Activated CD8-positive, alpha-beta T cell treated with anti-CD3 and anti-CD28 coated beads, Interleukin-2, amount 10 ng/mL, durations not matched to agents 7 days and 5 days (primary cell): Measurements from ENCODE around the gene FAM168B. TPM values are rescaled to one million over a fixed set of nuclear protein-coding genes. Genes with fewer than 3 reads are reported as not detected.

ENCODE experiments used
- ATAC-seq: fragments of 150-1000 bp; cut with Tn5 transposase; one replicate; pipeline ENCODE4 v1.10.0; 2021; ENCODE audit warnings: moderate library complexity
- CTCF ChIA-PET: fragments of 350-600 bp; sonication (Branson Sonifier 250); formaldehyde crosslinking; loops from one replicate; lab custom pipeline; 2021; ENCODE audit warnings: antibody characterized with exemption; lab: Charles Lee
- POLR2A ChIA-PET: fragments of 350-600 bp; sonication (Branson Sonifier 250); formaldehyde crosslinking; loops from one replicate; lab custom pipeline; 2021; ENCODE audit warnings: antibody characterized with exemption; lab: Charles Lee
- DNase-seq: peaks from one replicate; pipeline ENCODE4 v3.0.0-alpha.2; 2020
- H3K27ac Mint-ChIP-seq: one replicate; pipeline ENCODE4 v1.8.0; 2021; ENCODE audit warnings: mild to moderate bottlenecking, mixed read lengths
- H3K27me3 Mint-ChIP-seq: one replicate; pipeline ENCODE4 v1.8.0; 2021; ENCODE audit warnings: low read depth, mixed read lengths
- H3K36me3 Mint-ChIP-seq: one replicate; pipeline ENCODE4 v1.8.0; 2021; ENCODE audit warnings: low read depth, mixed read lengths
- H3K4me1 Mint-ChIP-seq: one replicate; pipeline ENCODE4 v1.8.0; 2021; ENCODE audit warnings: low read depth, mixed read lengths
- H3K4me3 Mint-ChIP-seq: one replicate; pipeline ENCODE4 v1.8.0; 2021; ENCODE audit warnings: mild to moderate bottlenecking, mixed read lengths
- H3K9me3 Mint-ChIP-seq: one replicate; pipeline ENCODE4 v1.8.0; 2022; ENCODE audit warnings: mixed read lengths; ENCODE audit not compliant: insufficient read depth
- total RNA-seq, 2 experiments: library from RNA; stranded (reverse); gene quantifications; one replicate each; pipeline ENCODE4 v1.2.3, GENCODE V29; 2021

FAM168B gene
- 10 to 100 TPM; 50.8 to 51.8 TPM for total RNA-seq

- ChIA-PET POLR2A (interaction anchor here (0.7 to 3.8 kb wide), 15 partner anchors 10 to 82 kb away, joined by 3 to 70 read pairs (median 5); partner anchors contain the start of gene PLEKHB2), CTCF (interaction anchor here (1.3 to 2.5 kb wide), 5 partner anchors 10 to 400 kb away, joined by 4 to 15 read pairs (median 4); partner anchors contain the start of gene PLEKHB2)
Measured at GRCh38 chr2:131093006-131093695, at the start of gene FAM168B. FAM168B (minus strand) TSS chr2:131093460; CDS start chr2:131082646, 10,814 bp downstream.

GRCh38 chr2:131142849-131143248 is 49.6 kb upstream of the FAM168B start:
- CTCF ChIA-PET = no interaction called here
- no peaks in the 10 kb centered on the region for H3K27me3 Mint-ChIP-seq
- H3K4me1 Mint-ChIP-seq = peaks cover 4% of the 10 kb centered on the region
- H3K4me3 Mint-ChIP-seq = no peak overlapping the region
- no peaks in the 10 kb centered on the region for H3K9me3 Mint-ChIP-seq
- POLR2A ChIA-PET = interaction anchor here (0.7 kb wide), 1 partner anchor 13 kb away, joined by 3 read pairs; no protein-coding TSS in a partner anchor
- ATAC-seq = no peak
- H3K36me3 Mint-ChIP-seq = peaks cover 33% of the 10 kb centered on the region
- H3K27ac Mint-ChIP-seq = no peak overlapping the region
- DNase-seq = no peak

More at GRCh38 chr2:131093006-131093695, at the start of gene FAM168B:
- H3K36me3 Mint-ChIP-seq = peaks cover 18% of the 10 kb centered on the region
- H3K4me1 Mint-ChIP-seq = peaks cover 17% of the 10 kb centered on the region
- peak within 1 kb of the TSS; percentile 90 for H3K4me3 Mint-ChIP-seq
- DNase-seq (peak; percentile 89), ATAC-seq (peak; percentile 85)
- H3K27ac Mint-ChIP-seq = peak within 1 kb of the TSS; percentile 96
- H3K27me3 Mint-ChIP-seq = no peaks in the 10 kb centered on the region
- H3K9me3 Mint-ChIP-seq = no peaks in the 10 kb centered on the region

GRCh38 chr2:131140581-131140980 is 47.3 kb upstream of the FAM168B start:
- Mint-ChIP-seq H3K4me3 (no peak overlapping the region), H3K27me3 (no peaks in the 10 kb centered on the region), H3K36me3 (peaks cover 35% of the 10 kb centered on the region), H3K9me3 (no peaks in the 10 kb centered on the region), H3K27ac (no peak overlapping the region), H3K4me1 (peaks cover 4% of the 10 kb centered on the region)
- ChIA-PET CTCF (no interaction called here), POLR2A (no interaction called here)
- DNase-seq (no peak), ATAC-seq (no peak)

- Mint-ChIP-seq H3K9me3 (no peaks in the 10 kb centered on the region), H3K27me3 (no peaks in the 10 kb centered on the region), H3K4me3 (no peak overlapping the region), H3K4me1 (peaks cover 3% of the 10 kb centered on the region), H3K36me3 (peaks cover 46% of the 10 kb centered on the region), H3K27ac (no peak overlapping the region)
- DNase-seq = no peak
- POLR2A ChIA-PET = no interaction called here
- CTCF ChIA-PET = no interaction called here
- no peak for ATAC-seq
Measured at GRCh38 chr2:131132729-131133128, 39.5 kb upstream of the FAM168B start.

- H3K9me3 Mint-ChIP-seq = no peaks in the 10 kb centered on the region
- no peak overlapping the region for H3K27ac Mint-ChIP-seq
- ChIA-PET POLR2A (no interaction called here), CTCF (no interaction called here)
- peaks cover 58% of the 10 kb centered on the region for H3K36me3 Mint-ChIP-seq
- DNase-seq (no peak), ATAC-seq (no peak)
- H3K27me3 Mint-ChIP-seq = no peaks in the 10 kb centered on the region
- H3K4me3 Mint-ChIP-seq = no peak overlapping the region
- H3K4me1 Mint-ChIP-seq = peaks cover 3% of the 10 kb centered on the region
Measured at GRCh38 chr2:131130298-131130596, 37.0 kb upstream of the FAM168B start.

GRCh38 chr2:131127981-131128380 is 34.7 kb upstream of the FAM168B start:
- Mint-ChIP-seq H3K27me3 (no peaks in the 10 kb centered on the region), H3K27ac (peak overlapping the region; percentile 31), H3K4me1 (peaks cover 3% of the 10 kb centered on the region), H3K36me3 (peaks cover 56% of the 10 kb centered on the region), H3K9me3 (no peaks in the 10 kb centered on the region), H3K4me3 (no peak overlapping the region)
- ChIA-PET CTCF (no interaction called here), POLR2A (no interaction called here)
- DNase-seq (no peak), ATAC-seq (no peak)

- no peak overlapping the region for H3K4me3 Mint-ChIP-seq
- peaks cover 63% of the 10 kb centered on the region for H3K36me3 Mint-ChIP-seq
- no peak overlapping the region for H3K27ac Mint-ChIP-seq
- DNase-seq = no peak
- ATAC-seq = no peak
- POLR2A ChIA-PET = no interaction called here
- CTCF ChIA-PET = no interaction called here
- no peaks in the 10 kb centered on the region for H3K9me3 Mint-ChIP-seq
- H3K27me3 Mint-ChIP-seq = no peaks in the 10 kb centered on the region
- H3K4me1 Mint-ChIP-seq = no peaks in the 10 kb centered on the region
Measured at GRCh38 chr2:131127076-131127475, 33.8 kb upstream of the FAM168B start.

GRCh38 chr2:131126436-131126835 is 33.2 kb upstream of the FAM168B start:
- Mint-ChIP-seq H3K9me3 (no peaks in the 10 kb centered on the region), H3K27me3 (no peaks in the 10 kb centered on the region), H3K36me3 (peaks cover 65% of the 10 kb centered on the region), H3K27ac (no peak overlapping the region), H3K4me1 (no peaks in the 10 kb centered on the region), H3K4me3 (no peak overlapping the region)
- ChIA-PET CTCF (no interaction called here), POLR2A (no interaction called here)
- ATAC-seq (no peak), DNase-seq (no peak)

- ChIA-PET POLR2A (no interaction called here), CTCF (no interaction called here)
- H3K36me3 Mint-ChIP-seq = peaks cover 63% of the 10 kb centered on the region
- H3K4me3 Mint-ChIP-seq = no peak overlapping the region
- no peaks in the 10 kb centered on the region for H3K27me3 Mint-ChIP-seq
- no peak for ATAC-seq
- no peak overlapping the region for H3K27ac Mint-ChIP-seq
- H3K9me3 Mint-ChIP-seq = no peaks in the 10 kb centered on the region
- H3K4me1 Mint-ChIP-seq = no peaks in the 10 kb centered on the region
- no peak for DNase-seq
Measured at GRCh38 chr2:131125195-131125757, 32.0 kb upstream of the FAM168B start.

- H3K27ac Mint-ChIP-seq = no peak overlapping the region
- ATAC-seq (no peak), DNase-seq (no peak)
- no peaks in the 10 kb centered on the region for H3K9me3 Mint-ChIP-seq
- H3K4me1 Mint-ChIP-seq = peaks cover 3% of the 10 kb centered on the region
- no peak overlapping the region for H3K4me3 Mint-ChIP-seq
- CTCF ChIA-PET = no interaction called here
- POLR2A ChIA-PET = no interaction called here
- H3K36me3 Mint-ChIP-seq = peaks cover 52% of the 10 kb centered on the region
- H3K27me3 Mint-ChIP-seq = no peaks in the 10 kb centered on the region
Measured at GRCh38 chr2:131123192-131123591, 29.9 kb upstream of the FAM168B start.

- Mint-ChIP-seq H3K9me3 (no peaks in the 10 kb centered on the region), H3K4me3 (no peak overlapping the region), H3K4me1 (peaks cover 6% of the 10 kb centered on the region), H3K27ac (no peak overlapping the region), H3K36me3 (peaks cover 50% of the 10 kb centered on the region), H3K27me3 (no peaks in the 10 kb centered on the region)
- DNase-seq (no peak), ATAC-seq (no peak)
- ChIA-PET POLR2A (no interaction called here), CTCF (no interaction called here)
Measured at GRCh38 chr2:131122496-131122895, 29.2 kb upstream of the FAM168B start.

- ATAC-seq (no peak), DNase-seq (no peak)
- Mint-ChIP-seq H3K27me3 (no peaks in the 10 kb centered on the region), H3K4me3 (no peak overlapping the region), H3K27ac (no peak overlapping the region), H3K36me3 (peaks cover 47% of the 10 kb centered on the region), H3K4me1 (peaks cover 6% of the 10 kb centered on the region), H3K9me3 (no peaks in the 10 kb centered on the region)
- POLR2A ChIA-PET = no interaction called here
- CTCF ChIA-PET = interaction anchor here (1.5 kb wide), 1 partner anchor 49 kb away, joined by 3 read pairs; no protein-coding TSS in a partner anchor
Measured at GRCh38 chr2:131121464-131121863, 28.2 kb upstream of the FAM168B start.
